Trophoblast cell (in vitro differentiated cells and primary cell): ENCODE data around the gene ATP2C2.

Experiments
- DNase-seq, 2 donors: peaks; one replicate each; pipeline ENCODE4 v3.0.0-alpha.2; 2016
- H2AFZ ChIP-seq: 2 replicates; pipeline ENCODE4 v1.6.1; 2013; ENCODE audit warnings: low read length, moderate library complexity, mild to moderate bottlenecking; ENCODE audit not compliant: insufficient read depth, poor library complexity
- H2AK5ac ChIP-seq: 2 replicates; pipeline ENCODE4 v1.6.1; 2013; ENCODE audit warnings: mild to moderate bottlenecking, low read length
- H2BK120ac ChIP-seq: 2 replicates; pipeline ENCODE4 v1.6.1; 2013; ENCODE audit warnings: low read length, mild to moderate bottlenecking, moderate library complexity; ENCODE audit not compliant: insufficient read depth, poor library complexity
- H2BK12ac ChIP-seq: 2 replicates; pipeline ENCODE4 v1.6.1; 2013; ENCODE audit warnings: mild to moderate bottlenecking, low read length, moderate library complexity
- H2BK5ac ChIP-seq: 2 replicates; pipeline ENCODE4 v1.6.1; 2013; ENCODE audit warnings: low read length, low read depth, moderate library complexity, mild to moderate bottlenecking; ENCODE audit not compliant: poor library complexity
- H3K14ac ChIP-seq: 2 replicates; pipeline ENCODE4 v1.6.1; 2013; ENCODE audit warnings: mild to moderate bottlenecking, low read length
- H3K18ac ChIP-seq: 2 replicates; pipeline ENCODE4 v1.6.1; 2013; ENCODE audit warnings: mild to moderate bottlenecking, low read length
- H3K23ac ChIP-seq: 2 replicates; pipeline ENCODE4 v1.6.1; 2013; ENCODE audit warnings: low read length
- H3K27ac ChIP-seq: 2 replicates; pipeline ENCODE4 v1.5.1; 2013; ENCODE audit warnings: low read depth, mild to moderate bottlenecking, inconsistent platforms, low read length, moderate library complexity
- H3K27me3 ChIP-seq: 2 replicates; pipeline ENCODE4 v1.6.1; 2013; ENCODE audit warnings: inconsistent platforms, mild to moderate bottlenecking, low read length, moderate library complexity; ENCODE audit not compliant: insufficient read depth
- H3K36me3 ChIP-seq, 2 experiments: 1 replicate in 1 of 2; 2 replicates in 1 of 2; pipeline ENCODE4 v1.6.1; 2013; ENCODE audit warnings: low read length in 2 of 2, mild to moderate bottlenecking in 2 of 2, moderate library complexity in 1 of 2; ENCODE audit not compliant: insufficient read depth in 2 of 2, control insufficient read depth in 1 of 2
- H3K4ac ChIP-seq: 2 replicates; pipeline ENCODE4 v1.6.1; 2013; ENCODE audit warnings: low read depth, mild to moderate bottlenecking, low read length, moderate library complexity
- H3K4me1 ChIP-seq, 2 experiments: 1 replicate in 1 of 2; 2 replicates in 1 of 2; pipeline ENCODE4 v1.6.1; 2013; ENCODE audit warnings: low read length in 2 of 2, mild to moderate bottlenecking in 2 of 2, moderate library complexity in 1 of 2; ENCODE audit not compliant: insufficient read depth in 2 of 2, control insufficient read depth in 1 of 2
- H3K4me2 ChIP-seq: 2 replicates; pipeline ENCODE4 v1.6.1; 2013; ENCODE audit warnings: inconsistent platforms, mild to moderate bottlenecking, low read length, moderate library complexity
- H3K4me3 ChIP-seq: 2 replicates; pipeline ENCODE4 v1.5.1; 2013; ENCODE audit warnings: mild to moderate bottlenecking, low read depth, low read length, inconsistent platforms
- H3K79me1 ChIP-seq: one replicate; pipeline ENCODE4 v1.6.1; 2013; ENCODE audit warnings: low read length
- H3K79me2 ChIP-seq: 2 replicates; pipeline ENCODE4 v1.6.1; 2013; ENCODE audit warnings: low read length, mild to moderate bottlenecking; ENCODE audit not compliant: control insufficient read depth, insufficient read depth, poor library complexity
- H3K9ac ChIP-seq: 2 replicates; pipeline ENCODE4 v1.6.1; 2013; ENCODE audit warnings: mild to moderate bottlenecking, low read length
- H3K9me3 ChIP-seq: 2 replicates; pipeline ENCODE4 v1.6.1; 2013; ENCODE audit warnings: low read depth, mild to moderate bottlenecking, control low read depth, inconsistent platforms, low read length; ENCODE audit not compliant: insufficient read depth
- H4K12ac ChIP-seq: 2 replicates; pipeline ENCODE4 v1.6.1; 2013; ENCODE audit warnings: low read depth, mild to moderate bottlenecking, low read length, moderate library complexity
- H4K8ac ChIP-seq: 2 replicates; pipeline ENCODE4 v1.6.1; 2013; ENCODE audit warnings: low read depth, mild to moderate bottlenecking, low read length, moderate library complexity
- H4K91ac ChIP-seq: one replicate; pipeline ENCODE4 v1.6.1; 2013; ENCODE audit warnings: low read depth, mild to moderate bottlenecking, low read length, moderate library complexity
- WGBS: extraction: QIAGEN DNeasy Blood & Tissue Kit; methylation state at CpG from one replicate; pipeline ENCODE4 v1.1.7; 2013; ENCODE audit warnings: missing lambda C conversion rate; ENCODE audit not compliant: insufficient read length, insufficient coverage; ENCODE audit errors: extremely low coverage; 5-methylcytosine and 5-hydroxymethylcytosine counted together

ATP2C2 gene

GRCh38 chr16:84370723-84371552, 2.6 kb downstream of the ATP2C2 start:
- Histone ChIP-seq H3K9ac (no peak overlapping the region), H3K4me2 (no peak overlapping the region), H4K12ac (no peak overlapping the region), H4K91ac (no peak overlapping the region), H3K27ac (no peak overlapping the region), H3K18ac (no peak overlapping the region), H3K4me1 (peaks cover 9 to 14% of the 10 kb centered on the region in 2 experiments), H3K36me3 (no peaks in the 10 kb centered on the region), H3K27me3 (no peaks in the 10 kb centered on the region), H3K14ac (no peak overlapping the region), H3K79me2 (peaks cover 3% of the 10 kb centered on the region), H2AK5ac (no peak overlapping the region), H2BK120ac (no peak overlapping the region), H2AFZ (no peak overlapping the region), H3K9me3 (no peaks in the 10 kb centered on the region), H2BK12ac (no peak overlapping the region), H4K8ac (no peak overlapping the region), H2BK5ac (no peak overlapping the region), H3K4me3 (no peak overlapping the region), H3K79me1 (peaks cover 3% of the 10 kb centered on the region), H3K4ac (no peak overlapping the region), H3K23ac (no peak overlapping the region)
- no peak for DNase-seq
- no CpG with 5 or more reads among the region's 8 CpGs for WGBS

- no peak overlapping the region for H3K4me3 ChIP-seq
- peaks cover 3% of the 10 kb centered on the region for H3K79me2 ChIP-seq
- H3K36me3 ChIP-seq: no peaks in the 10 kb centered on the region
- no peaks in the 10 kb centered on the region for H3K27me3 ChIP-seq
- no peak overlapping the region for H2BK5ac ChIP-seq
- no peak overlapping the region for H4K91ac ChIP-seq
- H3K79me1 ChIP-seq: peaks cover 3% of the 10 kb centered on the region
- no CpG with 5 or more reads among the region's 4 CpGs for WGBS
- no peak overlapping the region for H2AFZ ChIP-seq
- no peak overlapping the region for H2AK5ac ChIP-seq
- H3K27ac ChIP-seq: no peak overlapping the region
- H3K4ac ChIP-seq: no peak overlapping the region
- H3K14ac ChIP-seq: no peak overlapping the region
- no peak overlapping the region for H2BK120ac ChIP-seq
- H3K4me2 ChIP-seq: no peak overlapping the region
- H3K23ac ChIP-seq: no peak overlapping the region
- no peak overlapping the region for H2BK12ac ChIP-seq
- no peak overlapping the region for H3K9ac ChIP-seq
- H3K18ac ChIP-seq: no peak overlapping the region
- H3K9me3 ChIP-seq: no peaks in the 10 kb centered on the region
- no peak for DNase-seq
- H4K8ac ChIP-seq: no peak overlapping the region
- peaks cover 9 to 14% of the 10 kb centered on the region in 2 experiments for H3K4me1 ChIP-seq
- H4K12ac ChIP-seq: no peak overlapping the region
Measured at GRCh38 chr16:84371553-84371865, 3.2 kb downstream of the ATP2C2 start.

GRCh38 chr16:84373907-84374489, 5.7 kb downstream of the ATP2C2 start:
- Histone ChIP-seq H4K12ac (no peak overlapping the region), H3K14ac (no peak overlapping the region), H3K27ac (no peak overlapping the region), H2BK12ac (no peak overlapping the region), H3K27me3 (no peaks in the 10 kb centered on the region), H3K79me2 (no peaks in the 10 kb centered on the region), H3K4me1 (peaks cover 3 to 5% of the 10 kb centered on the region in 2 experiments), H3K23ac (no peak overlapping the region), H4K8ac (no peak overlapping the region), H2AFZ (no peak overlapping the region), H3K36me3 (no peaks in the 10 kb centered on the region), H3K79me1 (no peaks in the 10 kb centered on the region), H3K4me2 (no peak overlapping the region), H2BK120ac (no peak overlapping the region), H2AK5ac (no peak overlapping the region), H2BK5ac (no peak overlapping the region), H3K9me3 (no peaks in the 10 kb centered on the region), H3K4me3 (no peak overlapping the region), H3K9ac (no peak overlapping the region), H3K18ac (no peak overlapping the region), H3K4ac (no peak overlapping the region), H4K91ac (no peak overlapping the region)
- DNase-seq: peak in 1 of 2 donors; percentile 56
- no CpG with 5 or more reads among the region's 10 CpGs for WGBS

GRCh38 chr16:84378099-84378498, 9.8 kb downstream of the ATP2C2 start:
- Histone ChIP-seq H3K79me1 (no peaks in the 10 kb centered on the region), H3K4ac (no peak overlapping the region), H4K91ac (no peak overlapping the region), H3K23ac (no peak overlapping the region), H3K4me1 (peaks cover 4 to 10% of the 10 kb centered on the region in 2 experiments), H4K8ac (no peak overlapping the region), H3K18ac (no peak overlapping the region), H3K79me2 (no peaks in the 10 kb centered on the region), H4K12ac (no peak overlapping the region), H3K14ac (no peak overlapping the region), H3K4me3 (no peak overlapping the region), H3K9me3 (peaks cover 2% of the 10 kb centered on the region), H2BK12ac (no peak overlapping the region), H3K27me3 (no peaks in the 10 kb centered on the region), H2BK120ac (no peak overlapping the region), H2AK5ac (no peak overlapping the region), H3K27ac (no peak overlapping the region), H3K9ac (no peak overlapping the region), H3K4me2 (no peak overlapping the region), H3K36me3 (no peaks in the 10 kb centered on the region), H2AFZ (no peak overlapping the region), H2BK5ac (no peak overlapping the region)
- no peak for DNase-seq
- no CpG with 5 or more reads among the region's 7 CpGs for WGBS
